SK-N-SH treated with all-trans-retinoic acid at 6 μM for 48 hours (cell line): ENCODE data around the gene PTPRN2.

Experiments
- ATAC-seq: fragments of 200-7000 bp; cut with Tn5 transposase; 3 replicates; pipeline ENCODE4 v1.9.1; 2020; ENCODE audit warnings: mild to moderate bottlenecking, moderate library complexity
- ARNTL ChIP-seq: fragments of 450-650 bp; formaldehyde crosslinking; IDR thresholded peaks from 2 replicates; pipeline ENCODE4 v1.5.0; 2020; ENCODE audit warnings: low read depth, mild to moderate bottlenecking, moderate library complexity, borderline replicate concordance
- BACH2 ChIP-seq: fragments of 250-450 bp; sonication (Bioruptor Pico); IDR thresholded peaks from 2 replicates; pipeline ENCODE4 v1.9.0; 2021; ENCODE audit warnings: mild to moderate bottlenecking, borderline replicate concordance
- GLIS3 ChIP-seq: fragments of 250-450 bp; sonication (Bioruptor Pico); IDR thresholded peaks from 2 replicates; pipeline ENCODE4 v1.5.0; 2020; ENCODE audit warnings: mild to moderate bottlenecking, moderate library complexity
- ISL1 ChIP-seq: fragments of 250-450 bp; sonication (Bioruptor Pico); IDR thresholded peaks from 2 replicates; pipeline ENCODE4 v2.1.2; 2022; ENCODE audit warnings: mild to moderate bottlenecking, moderate library complexity
- OSR1 ChIP-seq: fragments of 250-450 bp; sonication (Bioruptor Pico); IDR thresholded peaks from 2 replicates; pipeline ENCODE4 v1.8.0; 2022; ENCODE audit warnings: moderate library complexity, mild to moderate bottlenecking, inconsistent platforms
- POU6F1 ChIP-seq: fragments of 250-450 bp; sonication (Bioruptor Pico); IDR thresholded peaks from 2 replicates; pipeline ENCODE4 v1.8.0; 2021; ENCODE audit warnings: low read depth, mild to moderate bottlenecking, moderate library complexity, borderline replicate concordance
- PPARA ChIP-seq: fragments of 250-450 bp; sonication (Bioruptor Pico); IDR thresholded peaks from 2 replicates; pipeline ENCODE4 v1.5.0; 2020; ENCODE audit warnings: mild to moderate bottlenecking, borderline replicate concordance
- RARB ChIP-seq: fragments of 250-450 bp; sonication (Bioruptor Pico); IDR thresholded peaks from 2 replicates; pipeline ENCODE4 v1.8.0; 2021; ENCODE audit warnings: mild to moderate bottlenecking, moderate library complexity
- SNAI2 ChIP-seq: fragments of 250-450 bp; sonication (Bioruptor Pico); IDR thresholded peaks from 2 replicates; pipeline ENCODE4 v1.5.0; 2020; ENCODE audit warnings: mild to moderate bottlenecking, moderate library complexity
- TCF4 ChIP-seq: fragments of 250-450 bp; sonication (Bioruptor Pico); IDR thresholded peaks from 2 replicates; pipeline ENCODE4 v1.8.0; 2021; ENCODE audit warnings: mild to moderate bottlenecking, moderate library complexity, borderline replicate concordance
- TOX ChIP-seq: fragments of 250-450 bp; sonication (Bioruptor Pico); IDR thresholded peaks from 2 replicates; pipeline ENCODE4 v1.8.0; 2021; ENCODE audit warnings: mild to moderate bottlenecking, moderate library complexity, borderline replicate concordance
- ZC3H10 ChIP-seq: fragments of 250-450 bp; sonication (Bioruptor Pico); IDR thresholded peaks from 2 replicates; pipeline ENCODE4 v1.5.1; 2021; ENCODE audit warnings: mild to moderate bottlenecking, moderate library complexity
- ZFP30 ChIP-seq: fragments of 450-650 bp; formaldehyde crosslinking; IDR thresholded peaks from 2 replicates; pipeline ENCODE4 v1.5.0; 2022; ENCODE audit warnings: mild to moderate bottlenecking, moderate library complexity
- ZNF565 ChIP-seq: fragments of 450-650 bp; formaldehyde crosslinking; conservative IDR thresholded peaks from 2 replicates; pipeline ENCODE4 v1.5.0; 2020; ENCODE audit warnings: low read depth, mild to moderate bottlenecking, moderate library complexity
- ZNF70 ChIP-seq: fragments of 450-650 bp; formaldehyde crosslinking; IDR thresholded peaks from 2 replicates; pipeline ENCODE4 v1.5.0; 2020; ENCODE audit warnings: mild to moderate bottlenecking, moderate library complexity
- ZNF8 ChIP-seq: fragments of 450-650 bp; formaldehyde crosslinking; IDR thresholded peaks from 2 replicates; pipeline ENCODE4 v1.5.0; 2020; ENCODE audit warnings: mild to moderate bottlenecking, moderate library complexity
- TF ChIP-seq, protein P1 (sequence below): fragments of 250-450 bp; sonication (Bioruptor Pico); IDR thresholded peaks from 2 replicates; pipeline ENCODE4 v1.5.0; 2020; ENCODE audit warnings: mild to moderate bottlenecking, moderate library complexity
- TF ChIP-seq, protein P2 (sequence below): fragments of 250-450 bp; sonication (Bioruptor Pico); IDR thresholded peaks from 2 replicates; pipeline ENCODE4 v1.5.1; 2021; ENCODE audit warnings: mild to moderate bottlenecking, moderate library complexity
- TF ChIP-seq, protein P3 (sequence below): fragments of 250-450 bp; sonication (Bioruptor Pico); IDR thresholded peaks from 2 replicates; pipeline ENCODE4 v1.5.1; 2020; ENCODE audit warnings: low read depth, mild to moderate bottlenecking, moderate library complexity

Gene PTPRN2

DNA sequence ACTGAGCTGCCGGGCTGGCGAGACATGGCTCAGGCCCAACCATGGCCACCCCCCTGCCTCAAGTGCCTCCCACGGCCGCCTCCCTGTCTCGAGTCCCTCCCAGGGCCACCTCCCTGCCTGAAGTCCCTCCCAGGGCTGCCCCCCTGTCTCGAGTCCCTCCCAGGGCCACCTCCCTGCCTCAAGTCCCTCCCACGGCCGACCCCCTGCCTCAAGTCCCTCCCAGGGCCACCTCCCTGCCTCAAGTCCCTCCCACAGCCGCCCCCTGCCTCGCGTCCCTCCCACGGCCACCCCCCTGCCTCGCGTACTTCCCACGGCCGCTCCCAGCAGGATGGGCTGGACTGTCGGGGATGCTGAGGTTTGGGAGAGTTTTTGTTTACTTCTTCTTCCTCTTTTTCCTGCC lies 462.5 kb downstream of the PTPRN2 start:
- no peak for ATAC-seq
- TF ChIP-seq, protein P1, sequence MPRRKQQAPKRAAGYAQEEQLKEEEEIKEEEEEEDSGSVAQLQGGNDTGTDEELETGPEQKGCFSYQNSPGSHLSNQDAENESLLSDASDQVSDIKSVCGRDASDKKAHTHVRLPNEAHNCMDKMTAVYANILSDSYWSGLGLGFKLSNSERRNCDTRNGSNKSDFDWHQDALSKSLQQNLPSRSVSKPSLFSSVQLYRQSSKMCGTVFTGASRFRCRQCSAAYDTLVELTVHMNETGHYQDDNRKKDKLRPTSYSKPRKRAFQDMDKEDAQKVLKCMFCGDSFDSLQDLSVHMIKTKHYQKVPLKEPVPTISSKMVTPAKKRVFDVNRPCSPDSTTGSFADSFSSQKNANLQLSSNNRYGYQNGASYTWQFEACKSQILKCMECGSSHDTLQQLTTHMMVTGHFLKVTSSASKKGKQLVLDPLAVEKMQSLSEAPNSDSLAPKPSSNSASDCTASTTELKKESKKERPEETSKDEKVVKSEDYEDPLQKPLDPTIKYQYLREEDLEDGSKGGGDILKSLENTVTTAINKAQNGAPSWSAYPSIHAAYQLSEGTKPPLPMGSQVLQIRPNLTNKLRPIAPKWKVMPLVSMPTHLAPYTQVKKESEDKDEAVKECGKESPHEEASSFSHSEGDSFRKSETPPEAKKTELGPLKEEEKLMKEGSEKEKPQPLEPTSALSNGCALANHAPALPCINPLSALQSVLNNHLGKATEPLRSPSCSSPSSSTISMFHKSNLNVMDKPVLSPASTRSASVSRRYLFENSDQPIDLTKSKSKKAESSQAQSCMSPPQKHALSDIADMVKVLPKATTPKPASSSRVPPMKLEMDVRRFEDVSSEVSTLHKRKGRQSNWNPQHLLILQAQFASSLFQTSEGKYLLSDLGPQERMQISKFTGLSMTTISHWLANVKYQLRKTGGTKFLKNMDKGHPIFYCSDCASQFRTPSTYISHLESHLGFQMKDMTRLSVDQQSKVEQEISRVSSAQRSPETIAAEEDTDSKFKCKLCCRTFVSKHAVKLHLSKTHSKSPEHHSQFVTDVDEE (CRISPR knock-in tag), result no peak
- TF ChIP-seq PPARA (CRISPR knock-in tag) (no peak), ARNTL (no peak), GLIS3 (CRISPR knock-in tag) (no peak), ZNF8 (no peak), ZC3H10 (no peak), OSR1 (CRISPR knock-in tag) (no peak), ZFP30 (CRISPR knock-in tag) (no peak), ZNF70 (CRISPR knock-in tag) (no peak), ZNF565 (CRISPR knock-in tag) (no peak), TOX (CRISPR knock-in tag) (no peak), SNAI2 (CRISPR knock-in tag) (no peak), ISL1 (no peak), RARB (CRISPR knock-in tag) (no peak), TCF4 (CRISPR knock-in tag) (no peak), BACH2 (CRISPR knock-in tag) (no peak)
- TF ChIP-seq, protein P2, sequence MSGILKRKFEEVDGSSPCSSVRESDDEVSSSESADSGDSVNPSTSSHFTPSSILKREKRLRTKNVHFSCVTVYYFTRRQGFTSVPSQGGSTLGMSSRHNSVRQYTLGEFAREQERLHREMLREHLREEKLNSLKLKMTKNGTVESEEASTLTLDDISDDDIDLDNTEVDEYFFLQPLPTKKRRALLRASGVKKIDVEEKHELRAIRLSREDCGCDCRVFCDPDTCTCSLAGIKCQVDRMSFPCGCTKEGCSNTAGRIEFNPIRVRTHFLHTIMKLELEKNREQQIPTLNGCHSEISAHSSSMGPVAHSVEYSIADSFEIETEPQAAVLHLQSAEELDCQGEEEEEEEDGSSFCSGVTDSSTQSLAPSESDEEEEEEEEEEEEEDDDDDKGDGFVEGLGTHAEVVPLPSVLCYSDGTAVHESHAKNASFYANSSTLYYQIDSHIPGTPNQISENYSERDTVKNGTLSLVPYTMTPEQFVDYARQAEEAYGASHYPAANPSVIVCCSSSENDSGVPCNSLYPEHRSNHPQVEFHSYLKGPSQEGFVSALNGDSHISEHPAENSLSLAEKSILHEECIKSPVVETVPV (CRISPR knock-in tag), result no peak
- TF ChIP-seq, all 23 proteins: peak for 0

DNA sequence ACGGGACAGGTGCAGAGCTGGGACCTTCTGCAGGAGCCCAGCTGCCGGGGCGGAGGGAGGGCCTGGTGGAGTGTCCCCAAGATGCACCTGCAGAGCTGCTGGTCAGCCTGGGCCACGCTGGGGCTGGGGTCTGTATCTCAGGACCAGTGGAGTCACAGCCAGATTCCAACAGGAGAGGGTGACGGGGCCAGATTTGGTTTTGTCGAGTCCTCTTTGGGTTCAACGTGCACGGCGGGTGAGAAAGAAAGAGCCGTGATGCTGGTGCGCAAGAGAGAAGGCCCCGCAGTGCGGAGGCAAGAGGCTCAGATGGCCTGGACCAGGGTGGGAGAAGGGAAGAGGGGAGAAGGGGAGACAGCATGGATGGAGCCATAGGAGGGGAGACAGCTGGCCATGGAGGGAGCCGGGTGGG lies 462.9 kb downstream of the PTPRN2 start:
- TF ChIP-seq PPARA (CRISPR knock-in tag) (no peak), POU6F1 (CRISPR knock-in tag) (no peak), TOX (CRISPR knock-in tag) (no peak), BACH2 (CRISPR knock-in tag) (no peak), ZNF70 (CRISPR knock-in tag) (no peak), ISL1 (no peak)
- TF ChIP-seq, protein P2 (CRISPR knock-in tag), result no peak
- TF ChIP-seq, protein P1 (CRISPR knock-in tag), result no peak
- TF ChIP-seq, protein P3, sequence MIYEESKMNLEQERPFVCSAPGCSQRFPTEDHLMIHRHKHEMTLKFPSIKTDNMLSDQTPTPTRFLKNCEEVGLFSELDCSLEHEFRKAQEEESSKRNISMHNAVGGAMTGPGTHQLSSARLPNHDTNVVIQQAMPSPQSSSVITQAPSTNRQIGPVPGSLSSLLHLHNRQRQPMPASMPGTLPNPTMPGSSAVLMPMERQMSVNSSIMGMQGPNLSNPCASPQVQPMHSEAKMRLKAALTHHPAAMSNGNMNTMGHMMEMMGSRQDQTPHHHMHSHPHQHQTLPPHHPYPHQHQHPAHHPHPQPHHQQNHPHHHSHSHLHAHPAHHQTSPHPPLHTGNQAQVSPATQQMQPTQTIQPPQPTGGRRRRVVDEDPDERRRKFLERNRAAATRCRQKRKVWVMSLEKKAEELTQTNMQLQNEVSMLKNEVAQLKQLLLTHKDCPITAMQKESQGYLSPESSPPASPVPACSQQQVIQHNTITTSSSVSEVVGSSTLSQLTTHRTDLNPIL (CRISPR knock-in tag), result no peak
- no peak for ATAC-seq
